Endothelial cell of umbilical vein (primary cell): Measurements from ENCODE around the gene SMARCD2.

Experiments
- CTCF ChIP-seq, 2 donors: IDR thresholded peaks; 1 replicate in 1 of 2; 2 replicates in 1 of 2; pipeline ENCODE4 v1.5.1; 2011; ENCODE audit warnings: low read length in 2 of 2, mild to moderate bottlenecking in 2 of 2, moderate library complexity in 2 of 2, control low read depth in 1 of 2, inconsistent platforms in 1 of 2, low read depth in 1 of 2; ENCODE audit not compliant: insufficient read depth in 1 of 2; ENCODE audit errors: extremely low read depth in 1 of 2
- EZH2 ChIP-seq: IDR thresholded peaks from 2 replicates; pipeline ENCODE4 v1.6.1; 2012; ENCODE audit warnings: borderline replicate concordance, low read depth, mild to moderate bottlenecking, moderate library complexity, low read length, inconsistent platforms; ENCODE audit not compliant: severe bottlenecking
- FOS ChIP-seq: IDR thresholded peaks from 2 replicates; pipeline ENCODE4 v1.6.1; 2011; ENCODE audit warnings: mild to moderate bottlenecking, low read length, moderate library complexity, borderline replicate concordance; ENCODE audit not compliant: insufficient read depth
- JUN ChIP-seq: IDR thresholded peaks from 2 replicates; pipeline ENCODE4 v1.6.1; 2011; ENCODE audit warnings: borderline replicate concordance, low read depth; ENCODE audit not compliant: insufficient read length, insufficient read depth
- MAX ChIP-seq: IDR thresholded peaks from 2 replicates; pipeline ENCODE4 v1.6.1; 2011; ENCODE audit not compliant: insufficient read depth, insufficient read length
- MYC ChIP-seq: IDR thresholded peaks from one replicate; pipeline ENCODE4 v1.6.1; 2011; ENCODE audit warnings: mild to moderate bottlenecking, low read depth, low read length
- POLR2A ChIP-seq: IDR thresholded peaks from 2 replicates; pipeline ENCODE4 v1.6.1; 2012; ENCODE audit warnings: low read depth, mild to moderate bottlenecking, control low read depth, low read length
- POLR2AphosphoS5 ChIP-seq: IDR thresholded peaks from 2 replicates; pipeline ENCODE4 v1.6.1; 2012; ENCODE audit warnings: low read depth, mild to moderate bottlenecking, control low read depth, low read length, moderate library complexity; ENCODE audit not compliant: insufficient read depth

- TF ChIP-seq CTCF (IDR thresholded peaks at IDR 0.05; ENCODE audit: extremely low read depth in 1 of 2, insufficient read depth in 1 of 2, low read depth in 1 of 2, low read length in 2 of 2): no peak
- no peak for TF ChIP-seq EZH2
- TF ChIP-seq POLR2A: no peak
- no peak for TF ChIP-seq JUN
- TF ChIP-seq POLR2AphosphoS5: no peak
- no peak for TF ChIP-seq MYC
- no peak for TF ChIP-seq FOS
- TF ChIP-seq MAX: no peak
Measured at GRCh38 chr17:63830904-63831491, 11.5 kb downstream of the SMARCD2 start.
